GM19452 (cell line): ENCODE measurements around the gene APOLD1.
"Not testable (repeated sequence)": the region's sequence is repeated elsewhere in the genome, so short reads cannot be mapped to it uniquely, and the experiment has no call there.

ENCODE experiments used
- ATAC-seq: cut with Tn5 transposase; IDR thresholded peaks from one replicate; pipeline ENCODE4 v1.9.1; 2021; ENCODE audit not compliant: unreplicated experiment

APOLD1 gene, protein sequence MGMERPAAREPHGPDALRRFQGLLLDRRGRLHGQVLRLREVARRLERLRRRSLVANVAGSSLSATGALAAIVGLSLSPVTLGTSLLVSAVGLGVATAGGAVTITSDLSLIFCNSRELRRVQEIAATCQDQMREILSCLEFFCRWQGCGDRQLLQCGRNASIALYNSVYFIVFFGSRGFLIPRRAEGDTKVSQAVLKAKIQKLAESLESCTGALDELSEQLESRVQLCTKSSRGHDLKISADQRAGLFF

DNA sequence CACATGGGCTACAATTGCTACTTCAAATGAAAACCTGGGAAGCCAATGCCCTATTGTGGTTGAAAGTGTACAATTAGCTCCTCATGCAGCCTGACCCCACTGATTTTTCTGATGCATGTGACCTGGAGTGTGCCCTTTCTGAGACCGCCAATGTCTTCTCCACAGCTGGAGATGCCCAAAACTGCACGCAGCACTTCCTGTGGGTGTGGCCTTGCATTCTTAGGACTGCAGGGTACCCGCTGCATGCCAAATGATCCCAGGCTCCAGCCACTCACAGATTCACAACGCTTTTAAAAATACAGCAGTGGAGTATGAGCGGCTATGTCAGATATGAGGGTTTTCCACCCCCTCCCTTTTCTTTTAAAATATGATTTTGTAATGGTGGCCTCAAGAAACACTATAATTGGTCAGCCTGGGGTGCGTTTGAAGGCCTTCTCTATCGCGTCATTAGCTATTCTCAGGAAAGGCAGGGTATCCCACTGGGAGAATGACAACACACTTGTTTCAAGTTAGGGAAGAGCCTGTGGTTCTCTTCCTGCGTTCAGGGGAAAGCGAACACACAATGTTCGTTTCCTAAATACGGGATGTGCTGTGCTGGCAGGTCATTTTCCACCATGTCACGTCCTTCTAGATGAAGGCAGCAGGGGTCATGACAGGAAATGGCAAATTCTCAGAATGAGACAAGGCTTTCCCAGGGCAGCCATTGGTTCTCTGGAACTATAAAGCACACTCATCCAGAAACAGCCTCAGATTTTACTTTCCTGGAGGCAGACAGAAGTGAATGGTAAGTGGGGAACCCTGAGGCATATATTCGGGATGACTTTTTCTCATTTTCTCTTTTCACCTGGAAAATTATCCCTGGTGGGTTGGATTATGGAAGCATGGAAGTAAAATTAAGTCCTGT is at the start of gene APOLD1:
Gene APOLD1, plus strand, starts transcription at position 749 of the 904 bp plus-strand sequence. Its CDS starts 33 bp downstream, at position 782.
- ATAC-seq: no peak

DNA sequence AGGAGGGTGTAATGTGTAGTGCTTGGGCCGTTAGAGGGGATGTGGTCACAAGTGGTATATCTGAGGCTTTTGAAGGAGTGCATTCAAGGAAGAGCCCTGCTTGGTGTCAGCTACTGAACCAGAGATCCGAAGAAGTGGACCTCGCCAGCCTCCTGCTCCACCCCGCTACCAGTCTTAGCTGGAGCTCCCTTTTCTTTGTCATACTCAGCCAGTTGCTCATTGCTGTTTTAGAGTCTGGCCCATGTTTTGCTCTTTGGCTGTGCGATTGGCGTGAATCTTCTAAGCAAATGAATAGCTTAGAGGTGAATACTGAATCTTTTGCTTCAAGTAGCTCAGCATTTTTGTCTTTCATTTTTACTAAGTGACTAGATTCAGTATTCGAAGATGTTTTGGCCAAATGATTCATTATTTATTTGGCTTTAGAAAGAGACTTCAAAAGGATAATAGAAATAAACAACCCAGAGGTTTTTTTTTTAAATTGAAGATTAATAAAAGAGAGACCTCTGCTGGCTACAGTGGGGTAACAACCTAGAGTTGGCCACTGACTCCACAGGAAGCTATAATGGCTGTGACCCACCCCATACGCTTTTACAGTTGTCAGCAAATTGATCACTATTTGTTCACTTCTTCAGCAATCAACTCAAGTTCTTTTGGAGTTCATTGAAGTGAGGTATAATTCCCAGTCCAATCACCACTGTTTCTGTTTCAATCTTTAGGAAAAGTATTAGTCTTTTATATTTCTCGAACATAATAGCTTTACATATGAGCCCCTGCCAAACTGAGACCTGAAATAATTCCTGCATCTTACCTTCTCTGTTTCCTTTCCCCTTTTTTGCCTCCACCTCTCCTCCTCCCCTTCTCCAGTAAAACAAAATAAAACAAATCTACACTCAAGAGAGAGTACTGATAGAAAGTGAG is 48.4 kb upstream of the APOLD1 start:
- ATAC-seq: peak; percentile 83

DNA sequence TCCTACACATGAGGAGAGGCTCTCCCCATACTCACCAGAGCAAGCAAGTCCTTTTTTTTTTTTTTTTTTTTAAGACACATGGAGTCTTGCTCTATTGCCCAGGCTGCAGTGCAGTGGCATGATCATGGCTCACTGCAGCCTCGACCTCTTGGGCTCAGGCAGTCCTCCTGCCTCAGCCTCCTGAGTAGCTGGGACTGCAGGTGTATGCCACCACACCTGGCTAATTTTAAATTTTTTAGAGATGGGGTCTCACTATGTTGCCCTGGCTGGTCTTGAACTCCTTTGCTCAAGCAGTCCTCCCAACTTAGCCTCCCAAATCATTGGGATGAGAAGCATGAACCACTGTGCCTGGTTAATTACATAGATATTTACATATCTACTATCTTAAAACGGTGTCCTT is 47.3 kb upstream of the APOLD1 start:
- ATAC-seq: not testable (repeated sequence)

DNA sequence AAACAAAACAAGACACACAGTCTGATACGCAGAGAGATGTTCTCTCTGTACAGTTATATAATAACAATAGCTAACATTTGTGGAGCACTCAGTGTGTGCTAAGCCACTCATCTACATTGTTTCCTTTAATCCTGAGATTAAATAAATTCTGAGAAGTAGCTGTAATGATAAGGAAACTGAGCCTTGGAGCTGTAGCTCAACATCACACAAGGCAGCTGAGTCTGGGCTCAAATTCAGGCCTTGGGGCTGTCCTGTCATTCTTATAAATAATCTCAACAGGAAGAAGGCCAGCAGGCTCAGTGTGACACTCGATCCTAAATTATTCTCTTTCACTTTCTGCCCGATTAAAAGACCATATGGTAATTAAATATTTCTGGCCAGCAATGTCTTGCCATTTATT is 43.8 kb upstream of the APOLD1 start:
- no peak for ATAC-seq

DNA sequence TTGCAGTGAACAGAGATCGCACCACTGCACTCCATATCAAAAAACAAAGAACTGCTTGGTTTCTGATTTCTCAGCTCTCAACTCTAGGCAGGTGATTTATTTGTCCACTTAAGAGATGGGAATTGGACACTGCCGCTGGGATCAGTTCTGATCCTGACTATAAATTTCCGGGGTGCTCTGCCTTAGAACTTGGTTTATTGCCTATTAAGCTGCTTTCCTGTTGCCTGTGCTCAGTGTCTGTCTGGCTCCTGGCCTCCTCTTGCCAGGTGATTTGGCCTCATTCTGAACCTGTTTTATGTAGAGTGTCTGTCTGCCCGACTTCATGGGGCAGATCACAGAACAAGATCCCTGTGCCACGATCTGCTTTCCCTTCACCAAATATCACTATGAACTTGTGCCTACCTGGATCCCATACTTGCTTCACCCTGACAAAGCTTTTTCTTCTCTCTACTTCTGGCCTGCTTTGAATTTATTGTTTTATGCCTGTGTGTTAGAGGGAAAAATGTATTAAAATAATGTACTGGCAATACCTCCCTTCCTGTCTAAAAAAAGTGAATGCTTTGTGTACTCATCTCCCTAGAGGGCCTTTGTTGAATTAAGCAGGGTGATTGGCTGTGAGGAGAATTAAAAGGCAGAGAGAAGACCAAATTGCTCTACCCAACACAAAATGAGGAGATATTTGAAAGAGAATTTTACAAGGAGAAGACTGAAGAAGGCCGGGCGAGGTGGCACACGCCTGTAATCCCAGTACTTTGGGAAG is 40.7 kb upstream of the APOLD1 start:
- no peak for ATAC-seq

DNA sequence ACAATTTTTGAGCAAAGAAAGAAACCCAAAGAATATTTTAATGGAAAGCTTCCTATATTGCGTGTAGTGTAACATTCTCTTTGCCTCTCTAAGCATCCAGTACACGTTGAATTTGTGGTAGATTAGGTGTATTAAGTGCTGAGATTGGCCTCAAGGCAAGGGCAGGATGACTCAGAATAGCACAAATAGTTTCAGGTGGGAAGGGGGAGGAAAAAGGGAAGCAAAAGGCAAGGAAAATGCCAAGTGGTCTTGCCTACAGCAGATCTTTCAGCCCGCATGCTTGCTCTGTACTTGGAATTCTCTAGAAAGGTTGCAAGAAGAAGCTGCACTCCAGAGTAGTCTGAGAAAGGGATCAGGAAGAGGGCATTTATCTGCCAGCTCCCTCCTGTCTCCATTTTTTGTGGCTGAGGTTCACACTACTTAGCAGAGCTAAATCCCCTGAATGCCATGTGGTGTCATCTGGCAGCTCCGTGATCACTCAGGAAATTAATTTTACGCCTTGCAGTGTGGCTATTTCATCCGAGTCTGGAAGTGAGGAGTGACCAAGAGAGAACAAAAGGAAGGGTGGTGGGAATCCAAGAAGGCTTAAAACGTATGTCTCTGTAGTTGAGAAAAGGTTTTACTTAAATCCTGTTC is 39.8 kb upstream of the APOLD1 start:
- no peak for ATAC-seq

DNA sequence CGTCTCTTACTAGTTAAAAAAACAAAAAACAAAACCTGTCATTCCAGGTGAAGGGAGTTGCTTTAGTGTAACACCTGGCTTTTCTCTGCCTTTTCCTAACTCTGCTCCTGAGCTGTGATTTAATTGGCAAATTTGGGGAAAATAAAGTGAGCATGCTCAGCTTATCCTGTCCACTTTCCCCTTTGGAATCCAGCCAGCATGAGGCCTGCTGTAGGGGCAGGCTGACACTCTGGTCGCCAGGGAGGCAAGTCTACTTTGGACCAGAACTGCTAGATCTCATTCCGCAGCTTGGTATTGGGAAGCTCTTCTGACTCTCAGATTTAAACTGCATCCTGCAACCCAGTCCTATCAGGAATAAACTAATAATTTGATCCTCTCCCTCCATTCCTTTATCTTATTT is 38.2 kb upstream of the APOLD1 start:
- ATAC-seq: no peak

DNA sequence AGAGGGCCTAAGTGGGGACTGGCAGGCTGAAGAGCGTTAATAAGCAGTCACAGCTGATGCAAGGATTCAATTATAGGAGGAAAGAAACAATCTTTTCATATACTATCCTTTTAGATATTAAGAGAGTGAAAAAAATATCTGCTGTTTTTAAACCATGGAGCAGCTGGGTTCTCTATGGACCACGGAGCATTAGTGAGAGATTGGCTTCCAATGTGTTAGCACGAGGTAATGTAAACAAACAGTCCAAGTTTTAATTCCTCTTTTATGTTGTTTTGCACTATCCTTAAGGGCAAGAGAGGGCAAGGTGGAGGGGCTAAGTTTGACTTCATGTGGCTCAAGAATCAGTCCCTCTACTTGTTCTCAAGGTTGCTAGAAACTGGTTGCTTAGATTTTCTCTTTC is 37.4 kb upstream of the APOLD1 start:
- no peak for ATAC-seq

DNA sequence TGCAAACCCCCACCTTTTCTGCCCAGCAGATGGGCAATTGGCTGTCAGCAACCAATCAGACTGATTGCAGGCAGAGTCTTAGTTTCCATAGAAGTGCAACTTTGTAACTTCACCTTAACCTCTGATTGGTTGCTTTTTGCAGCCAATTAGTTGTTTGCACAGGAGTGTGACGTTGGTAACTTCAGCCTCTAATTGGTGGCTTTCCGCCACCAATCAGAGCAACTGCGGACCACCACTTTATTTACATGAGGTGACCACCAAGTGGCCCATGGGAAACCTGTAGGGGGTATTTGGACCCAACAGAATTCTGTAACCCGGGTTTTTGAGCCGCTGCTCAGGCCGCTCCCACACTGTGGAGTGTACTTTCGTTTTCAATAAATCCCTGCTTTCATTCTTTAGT is 36.0 kb upstream of the APOLD1 start:
- ATAC-seq: no peak

DNA sequence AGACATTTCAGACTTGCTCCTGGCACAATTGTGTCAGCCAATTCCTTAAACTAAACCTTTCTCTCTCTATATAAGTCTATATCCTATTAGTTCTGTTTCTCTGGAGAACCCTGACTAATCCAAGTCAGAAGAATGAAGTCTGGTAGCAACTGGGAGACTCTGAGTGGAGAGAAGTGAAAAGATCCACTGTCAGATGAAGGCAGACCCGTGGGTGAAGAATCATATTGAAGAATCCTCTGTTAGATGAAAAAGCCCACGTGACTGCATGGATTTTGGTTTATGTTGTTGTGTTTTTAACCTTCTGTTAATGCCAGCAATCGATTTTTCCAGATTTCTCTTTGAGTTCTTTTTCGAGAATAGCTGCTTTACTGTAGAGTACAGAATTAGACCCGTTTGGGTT is 29.5 kb upstream of the APOLD1 start:
- ATAC-seq: no peak

DNA sequence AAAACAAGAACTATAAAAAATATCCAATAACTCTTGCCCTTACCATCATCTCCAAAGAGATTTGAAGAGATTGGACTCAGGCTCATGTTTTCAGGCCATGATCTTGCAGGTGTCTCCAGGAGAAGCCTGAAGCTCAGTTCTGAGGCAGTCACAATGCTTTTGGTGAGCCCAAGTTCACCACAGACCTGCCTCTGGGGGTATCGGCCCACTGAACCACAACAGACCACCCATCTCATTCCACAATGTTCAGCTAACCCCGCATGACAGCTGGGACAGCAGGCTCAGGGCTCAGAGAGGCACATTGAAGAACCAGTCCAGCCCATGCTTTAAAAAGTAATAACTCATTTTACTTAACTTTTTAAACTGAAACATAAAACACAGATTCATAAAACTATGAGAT is 28.3 kb upstream of the APOLD1 start:
- ATAC-seq: no peak

DNA sequence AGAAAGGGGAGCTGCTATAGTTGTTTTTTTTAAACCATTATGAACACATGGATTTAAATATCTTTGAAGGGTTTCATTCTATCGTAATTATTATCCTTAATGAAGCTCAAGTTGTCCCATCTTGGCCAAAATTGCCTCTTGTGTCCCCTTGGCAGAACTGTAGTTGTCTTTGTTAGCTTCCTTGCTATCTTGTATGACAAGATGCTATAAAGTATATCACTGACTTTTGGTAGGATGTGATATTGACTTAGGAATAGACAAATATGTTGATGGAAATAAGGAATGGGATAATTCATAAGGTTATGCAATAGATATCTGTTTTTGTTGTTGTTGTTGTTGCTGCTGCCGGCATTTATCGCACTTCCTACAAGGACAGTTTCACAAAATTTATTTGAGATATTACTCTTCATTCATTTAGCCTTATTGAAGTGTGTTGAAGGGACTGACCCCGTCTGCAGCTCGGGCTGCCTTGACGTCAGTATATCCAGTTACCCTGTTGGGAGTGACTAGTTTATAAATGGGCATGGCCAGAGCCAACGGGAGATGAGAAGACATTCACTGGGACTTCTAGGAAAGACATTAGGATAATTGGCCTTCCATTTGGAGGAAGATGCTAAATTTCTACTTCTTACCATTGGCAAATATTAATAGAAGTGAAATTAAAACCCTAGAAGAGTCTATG is 26.1 kb upstream of the APOLD1 start:
- no peak for ATAC-seq

DNA sequence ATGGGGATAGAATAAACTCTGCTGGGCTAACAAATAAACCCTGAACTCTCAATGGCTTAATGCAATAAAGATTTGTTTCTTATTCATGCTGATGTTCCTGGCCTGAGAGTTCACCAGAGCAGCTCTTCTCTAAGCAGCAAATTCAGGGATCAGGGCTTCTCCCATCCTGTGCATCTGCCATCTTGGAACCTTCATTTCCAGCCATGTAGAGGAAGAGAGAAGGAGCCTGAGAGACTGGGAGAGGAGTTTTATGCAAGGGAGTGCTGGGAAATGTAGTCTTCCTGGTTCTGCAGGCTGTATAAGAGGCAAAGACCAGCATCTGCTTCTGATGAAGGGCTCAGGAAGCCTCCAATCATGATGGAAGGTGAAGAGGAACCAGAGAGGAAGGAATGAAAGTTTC is 20.6 kb upstream of the APOLD1 start:
- no peak for ATAC-seq

DNA sequence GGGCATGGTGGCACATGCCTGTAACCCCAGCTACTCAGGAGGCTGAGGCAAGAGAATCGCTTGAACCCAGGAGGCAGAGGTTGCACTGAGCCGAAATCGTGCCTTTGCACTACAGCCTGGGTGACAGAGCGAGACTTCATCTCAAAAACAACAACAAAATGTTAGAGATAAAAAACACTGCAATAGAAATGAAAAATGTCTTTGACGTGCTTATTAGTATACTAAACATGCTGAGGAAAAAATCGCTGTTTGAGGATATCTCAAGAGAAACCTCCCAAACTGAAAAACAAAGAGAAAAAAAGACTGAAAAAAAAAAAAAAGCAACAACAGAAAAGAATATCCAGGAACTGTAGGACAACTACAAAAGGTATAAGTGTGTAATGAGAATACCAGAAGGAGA is 15.2 kb upstream of the APOLD1 start:
- no peak for ATAC-seq

DNA sequence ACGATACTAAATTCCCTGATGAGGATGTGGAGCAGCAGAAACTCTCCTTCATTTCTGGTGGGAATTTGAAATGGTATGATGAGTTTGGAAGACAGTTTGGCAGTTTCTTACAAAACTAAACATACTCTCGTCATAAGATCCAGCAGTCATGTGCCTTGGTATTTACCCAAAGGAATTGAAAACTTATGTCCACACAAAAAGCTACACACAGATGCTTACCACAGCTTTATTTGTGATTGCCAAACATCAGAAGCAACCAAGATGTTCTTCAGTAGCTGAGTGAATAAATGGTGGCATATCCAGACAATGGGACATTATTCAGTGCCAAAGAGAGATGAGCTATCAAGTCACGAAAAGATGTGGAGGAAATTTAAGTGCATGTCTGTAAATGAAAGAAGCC is 10.7 kb upstream of the APOLD1 start:
- ATAC-seq: no peak

DNA sequence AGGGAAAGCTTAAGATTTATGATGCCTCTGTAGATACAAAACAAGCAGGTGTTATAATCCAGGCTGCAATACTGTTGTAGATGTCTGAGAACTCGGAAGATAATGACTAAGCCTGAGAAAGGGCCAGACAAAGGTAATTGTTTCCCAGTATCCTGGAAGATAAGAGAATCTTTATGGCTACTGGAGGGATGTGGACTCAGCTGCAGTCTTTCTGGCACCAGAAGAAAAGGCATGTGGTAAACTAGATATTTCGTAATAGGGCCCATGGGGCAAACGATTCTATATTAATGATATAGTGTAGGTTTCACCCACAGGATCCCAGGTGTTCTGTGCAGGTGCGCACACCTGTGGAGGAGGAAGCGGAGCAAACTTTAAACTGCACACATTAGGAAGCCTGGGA is 9.2 kb upstream of the APOLD1 start:
- ATAC-seq: no peak

DNA sequence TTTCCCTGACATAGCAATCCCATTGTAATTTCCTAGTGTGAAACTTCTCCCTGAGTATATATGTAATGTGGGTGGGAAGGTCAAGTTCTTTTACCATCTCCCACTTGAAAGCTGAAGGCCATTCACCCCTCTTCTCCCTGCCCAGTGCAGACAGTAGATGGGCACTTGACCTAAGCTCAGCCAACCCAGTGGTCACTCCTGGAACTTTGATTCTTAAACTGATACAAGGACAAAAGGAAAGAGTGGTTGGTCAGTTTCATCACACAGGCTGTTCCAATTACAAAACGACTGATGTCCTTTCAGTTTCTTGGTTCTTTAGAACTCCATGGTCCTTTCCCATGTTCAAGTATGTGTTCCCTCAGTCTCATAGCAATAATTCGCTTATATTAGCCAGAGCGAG is 8.4 kb upstream of the APOLD1 start:
- no peak for ATAC-seq

DNA sequence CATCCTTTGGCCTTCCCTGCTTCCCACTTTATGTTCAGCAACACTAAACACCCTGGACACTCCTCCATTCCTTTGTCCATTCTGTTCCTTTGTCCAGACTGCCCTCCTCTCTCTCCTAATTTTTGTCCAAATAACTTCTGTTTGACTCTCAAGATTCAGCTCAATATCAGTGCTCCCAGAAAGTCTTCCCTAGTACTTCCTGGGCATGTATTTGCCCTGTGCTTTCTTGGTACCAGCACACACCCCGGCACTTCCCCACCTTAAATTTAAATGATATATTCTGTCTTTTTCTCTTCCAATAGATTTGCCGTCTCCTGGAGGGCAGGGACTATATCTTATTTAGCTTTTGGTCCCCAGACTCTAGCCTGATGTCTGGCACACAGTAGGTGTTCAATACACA is 6.5 kb upstream of the APOLD1 start:
- no peak for ATAC-seq

DNA sequence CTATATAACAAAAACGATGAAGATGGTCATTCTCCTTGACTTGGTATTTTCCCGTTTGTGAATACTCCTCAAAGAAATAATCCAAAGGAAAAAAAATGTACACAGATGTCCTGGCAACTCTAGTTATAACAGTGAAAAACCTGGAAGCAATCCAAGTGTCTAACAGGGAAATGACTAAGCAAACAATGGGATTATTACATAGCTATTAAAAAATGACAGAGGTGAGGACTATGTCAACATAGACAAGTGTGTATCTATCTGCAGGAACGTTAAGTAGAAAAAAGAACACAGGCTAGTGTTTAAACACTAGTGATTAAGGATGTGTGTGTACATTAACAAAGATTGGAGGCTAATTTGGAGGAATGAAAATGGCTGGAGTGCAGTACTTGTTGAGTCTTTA is 5.9 kb upstream of the APOLD1 start:
- ATAC-seq: no peak

DNA sequence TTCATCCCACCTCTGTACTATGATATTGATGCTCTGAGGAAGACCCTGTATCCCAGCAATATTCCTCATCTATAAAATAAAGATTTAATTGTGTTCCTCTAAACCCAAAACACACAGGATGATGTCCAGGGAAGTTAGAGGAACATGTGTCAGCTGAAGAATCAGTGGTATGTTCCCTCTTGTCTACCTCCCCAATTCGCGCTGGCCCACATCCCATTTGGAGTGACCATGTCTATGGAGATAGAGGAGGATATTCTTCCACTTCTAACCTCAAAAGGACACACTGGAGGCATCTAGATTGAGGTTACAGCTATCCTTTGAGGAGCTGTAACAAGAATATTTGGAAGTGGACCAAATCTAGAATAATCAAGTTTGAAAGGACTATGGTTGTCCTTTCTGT is 1.3 kb upstream of the APOLD1 start:
- ATAC-seq: no peak
